GM19099 (cell line): ENCODE results near the gene RANBP10.

Experiments
- POLR2A ChIP-seq: IDR thresholded peaks from 3 replicates; pipeline ENCODE4 v1.6.1; 2011; ENCODE audit warnings: low read depth; ENCODE audit not compliant: insufficient read length; ENCODE audit errors: extremely low read depth

The RANBP10 gene

DNA sequence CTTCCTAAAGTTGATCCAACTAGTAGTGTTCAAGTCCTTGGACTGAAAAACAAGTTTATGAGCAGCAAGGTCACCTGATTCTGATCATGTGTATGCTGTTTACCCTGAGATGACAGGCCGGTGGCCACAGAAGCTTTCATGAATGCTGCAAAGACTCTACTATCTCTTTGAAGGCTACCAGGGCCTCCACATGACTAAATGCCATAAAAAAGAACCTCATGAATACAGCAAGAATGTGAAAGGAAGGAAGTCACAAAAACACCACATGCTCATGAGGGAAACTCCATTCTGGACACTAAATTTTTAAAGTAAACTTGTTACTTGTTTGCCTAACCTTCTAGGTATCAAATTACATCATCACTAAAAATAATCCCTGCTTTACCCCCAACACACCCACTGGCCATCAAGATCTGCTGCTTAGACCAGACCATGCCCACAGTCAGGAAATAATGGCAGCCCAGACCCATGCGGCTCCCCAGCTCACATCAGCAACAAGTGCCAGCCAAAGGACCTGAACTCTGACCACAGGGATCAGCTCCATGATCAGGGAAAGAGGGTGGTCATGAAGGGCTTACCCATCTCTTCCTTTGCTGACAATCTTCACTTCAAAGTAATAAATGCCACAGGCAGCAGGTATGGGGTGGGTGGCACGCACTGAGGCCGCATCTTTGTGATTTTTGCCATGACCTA is 1.4 kb downstream of the RANBP10 start:
- no peak for TF ChIP-seq POLR2A

GRCh38 chr16:67803894-67804293 is 2.5 kb downstream of the RANBP10 start:
- no peak for TF ChIP-seq POLR2A

DNA sequence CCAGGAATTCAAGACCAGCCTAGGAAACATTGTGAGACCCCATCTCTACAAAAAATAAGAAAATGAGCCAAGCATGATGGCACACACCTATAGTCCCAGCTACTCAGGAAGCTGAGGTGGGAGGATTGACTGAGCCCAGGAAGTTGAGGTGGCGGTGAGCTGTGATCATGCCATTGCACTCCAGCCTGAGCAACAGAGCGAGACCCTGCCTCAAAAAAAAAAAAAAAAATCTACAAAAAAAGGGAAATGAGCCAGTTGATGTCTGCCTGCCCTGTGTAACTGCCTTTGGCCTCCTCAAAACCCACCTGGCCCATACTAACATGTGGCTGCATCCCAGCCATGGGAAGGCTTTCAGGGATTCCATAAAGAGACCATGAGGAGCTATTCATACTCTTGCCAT is 4.5 kb downstream of the RANBP10 start:
- TF ChIP-seq POLR2A, result no peak

DNA sequence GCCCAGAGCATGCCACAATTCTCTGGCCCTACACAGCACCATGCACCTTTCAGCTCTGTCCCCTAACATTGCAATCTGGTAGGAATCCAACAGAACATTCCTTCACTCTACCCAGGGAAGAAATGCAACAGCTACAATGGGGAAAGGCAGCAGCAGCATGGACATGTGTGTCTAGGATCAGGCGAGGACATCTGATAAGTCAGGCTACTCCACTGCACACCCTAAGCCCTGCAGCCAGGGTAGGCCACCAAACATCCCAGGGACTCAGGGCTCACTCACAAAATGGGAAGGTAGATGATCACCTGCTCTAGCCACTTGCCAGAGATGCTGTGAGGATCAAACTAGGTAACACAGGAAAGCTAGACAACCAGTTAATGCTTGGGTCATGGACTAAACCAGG is 5.1 kb downstream of the RANBP10 start:
- no peak for TF ChIP-seq POLR2A

GRCh38 chr16:67800338-67800926 is 5.9 kb downstream of the RANBP10 start:
- TF ChIP-seq POLR2A, result no peak

GRCh38 chr16:67796099-67796718 is 10.2 kb downstream of the RANBP10 start:
- TF ChIP-seq POLR2A, result no peak

- TF ChIP-seq POLR2A, result no peak
These were observed 16.3 kb downstream of the RANBP10 start for GRCh38 chr16:67790071-67790470.

DNA sequence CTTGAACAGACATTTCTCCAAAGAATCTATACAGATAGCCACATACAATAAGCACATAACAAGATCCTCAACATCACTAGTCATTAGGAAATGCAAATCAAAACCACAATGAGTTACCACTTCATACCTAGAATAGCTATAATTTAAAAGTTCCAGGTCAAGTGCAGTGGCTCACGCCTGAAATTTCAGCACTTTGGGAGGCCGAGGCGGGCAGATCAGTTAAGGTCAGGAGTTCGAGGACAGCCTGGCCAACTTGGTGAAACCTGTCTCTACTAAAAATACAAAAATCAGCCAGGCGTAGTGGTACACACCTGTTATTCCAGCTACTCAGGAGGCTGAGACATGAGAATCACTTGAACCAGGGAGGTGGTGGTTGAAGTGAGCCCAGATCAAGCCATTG is 19.9 kb downstream of the RANBP10 start:
- TF ChIP-seq POLR2A, result no peak

DNA sequence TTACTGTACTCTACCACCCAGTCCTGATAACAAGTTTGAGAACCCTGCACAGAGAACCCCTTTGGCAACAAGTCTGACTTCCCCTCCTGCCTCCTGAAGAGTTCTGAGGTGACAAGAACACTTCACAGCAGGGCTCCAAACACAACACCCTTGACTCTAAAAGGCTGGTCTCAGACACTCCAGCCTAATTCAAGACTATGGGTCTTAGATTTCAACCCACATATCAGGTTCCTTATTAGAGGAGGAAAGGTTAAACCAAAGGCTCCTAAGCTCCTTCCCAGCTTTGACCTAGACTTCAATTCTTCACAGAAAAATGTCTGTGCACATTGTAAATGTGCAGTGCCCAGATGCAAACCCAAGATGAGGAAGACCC is 23.0 kb downstream of the RANBP10 start:
- TF ChIP-seq POLR2A, result no peak

DNA sequence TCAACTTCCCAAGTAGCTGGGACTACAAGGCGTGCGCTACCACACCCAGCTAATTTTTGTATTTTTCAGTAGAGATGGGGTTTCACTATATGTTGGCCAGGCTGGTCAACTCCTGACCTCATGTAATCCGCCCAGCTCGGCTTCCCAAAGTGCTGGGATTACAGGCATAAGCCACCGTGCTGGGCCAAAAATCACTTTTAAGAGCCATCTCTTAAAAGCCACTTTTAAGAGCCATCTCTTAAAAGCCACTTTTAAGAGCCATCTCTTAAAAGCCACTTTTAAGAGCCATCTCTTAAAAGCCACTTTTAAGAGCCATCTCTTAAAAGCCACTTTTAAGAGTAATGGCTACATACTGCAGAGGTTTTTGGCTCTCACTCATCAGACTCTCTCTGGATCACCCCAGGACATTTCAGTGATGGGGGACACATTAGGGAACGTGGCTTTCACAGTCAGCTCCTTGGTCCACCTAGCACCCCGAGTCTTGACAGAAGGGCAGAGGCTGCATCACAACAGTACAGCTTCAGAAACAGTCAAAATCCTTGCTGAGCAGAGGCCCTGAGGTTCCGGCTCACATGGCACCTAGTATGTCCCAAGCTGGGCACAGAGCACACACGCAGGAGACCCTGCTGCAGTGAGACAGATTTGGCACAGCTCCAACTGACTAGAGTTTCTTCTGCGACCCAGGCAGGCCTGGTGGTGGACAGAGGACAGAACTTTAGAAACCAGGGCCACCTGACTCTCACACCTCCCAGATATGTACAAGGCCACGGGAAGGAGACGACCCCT is 23.6 kb downstream of the RANBP10 start:
- no peak for TF ChIP-seq POLR2A

DNA sequence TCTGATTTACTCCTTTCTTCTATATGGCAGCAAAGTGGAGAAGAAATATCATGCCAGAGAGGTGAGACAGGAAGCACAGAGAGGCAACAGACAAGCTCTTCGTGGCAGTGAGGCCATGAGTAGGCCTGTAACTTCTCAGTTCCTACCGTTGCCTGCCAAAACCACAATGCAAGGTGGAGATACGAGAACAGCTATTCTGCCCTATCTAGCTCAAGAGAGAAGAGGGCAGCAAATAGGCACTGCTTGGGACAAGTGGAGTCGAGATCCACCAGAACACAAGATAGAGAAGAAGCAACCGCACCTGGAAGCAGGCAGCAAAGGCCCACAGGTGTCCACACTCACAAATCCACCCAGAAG is 24.8 kb downstream of the RANBP10 start:
- no peak for TF ChIP-seq POLR2A

GRCh38 chr16:67780847-67781564 is 25.4 kb downstream of the RANBP10 start:
- no peak for TF ChIP-seq POLR2A

- no peak for TF ChIP-seq POLR2A
These were observed 26.9 kb downstream of the RANBP10 start for GRCh38 chr16:67779256-67780014.

- TF ChIP-seq POLR2A, result no peak
These were observed 31.1 kb downstream of the RANBP10 start for GRCh38 chr16:67775273-67775672.
